Motor neuron (in vitro differentiated cells): ENCODE measurements around the gene GPC6. TPM values are rescaled to one million over a fixed set of nuclear protein-coding genes. Genes with fewer than 3 reads are reported as not detected.

ENCODE experiments used
- ATAC-seq, 8 experiments: fragments of 200-7000 bp; cut with Tn5 transposase; replicated peaks in 6 of 8; 2 replicates each; pipeline ENCODE4 v1.8.0; 2021; ENCODE audit warnings: mild to moderate bottlenecking in 8 of 8, moderate library complexity in 8 of 8
- H3K27ac ChIP-seq, 2 donors: fragments of 250-450 bp; sonication (Bioruptor Pico); 2 replicates each; pipeline ENCODE4 v1.9.0; 2021; ENCODE audit warnings: antibody characterized with exemption in 2 of 2, mild to moderate bottlenecking in 2 of 2, moderate library complexity in 1 of 2
- H3K4me1 ChIP-seq, 2 donors: fragments of 250-450 bp; sonication (Bioruptor Pico); replicated peaks in 1 of 2; 2 replicates each; pipeline ENCODE4 v1.6.1; 2021; ENCODE audit warnings: antibody characterized with exemption in 2 of 2, mild to moderate bottlenecking in 2 of 2, moderate library complexity in 1 of 2
- H3K4me3 ChIP-seq, 5 donors: fragments of 250-450 bp; sonication (Bioruptor Pico); 2 replicates each; pipeline ENCODE4 v1.9.0; 2021; ENCODE audit warnings: antibody characterized with exemption in 5 of 5, mild to moderate bottlenecking in 5 of 5, moderate library complexity in 4 of 5
- WGBS, 10 experiments: fragments of 450-650 bp; shearing (Covaris generic); methylation state at CpG; one replicate each; pipeline ENCODE4 v1.0.0; 2022; 5-methylcytosine and 5-hydroxymethylcytosine counted together
- in situ Hi-C, 9 experiments: fragments of 400-800 bp; cut with MboI; loops; one replicate each; pipeline ENCODE4 v1.15.0; 2021; ENCODE audit warnings: low sequenced_read_pairs in 9 of 9, low pct_unique_long_range_greater_than_20kb in 2 of 9; ENCODE audit not compliant: unreplicated experiment in 9 of 9
- total RNA-seq, 8 experiments: library from RNA; unstranded; fragments of 300-600 nt; gene quantifications; 2 replicates each; pipeline versions ENCODE4 v1.2.3 to v1.2.4, GENCODE V29; 2022

GPC6 gene
- total RNA-seq, 8 experiments from 2014 or later = 1.8 to 52.4 (median 15.5) TPM

DNA sequence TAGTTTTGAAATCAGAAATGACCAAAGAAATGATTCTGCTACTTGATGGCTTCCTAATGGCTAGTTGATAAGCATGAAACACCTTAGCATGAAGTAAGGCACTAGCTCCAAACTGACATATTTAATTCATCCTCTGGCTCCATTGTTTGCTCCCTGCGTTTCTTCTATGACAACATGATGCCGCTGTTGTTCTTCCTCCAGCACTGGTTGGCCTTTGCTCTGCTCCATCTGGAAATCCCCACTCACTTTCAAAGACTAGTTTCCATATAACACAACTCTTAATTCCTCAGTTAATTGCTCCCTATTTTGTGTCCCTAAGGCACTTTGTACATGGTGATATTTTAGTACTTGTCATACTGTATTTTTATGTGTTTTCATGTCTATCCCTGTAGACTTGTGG, 151.6 kb downstream of the GPC6 start:
- no peak overlapping the region for H3K4me3 ChIP-seq
- H3K4me1 ChIP-seq = peaks cover 0 to 2% of the 10 kb centered on the region in 2 donors
- H3K27ac ChIP-seq = no peak overlapping the region
- WGBS, 10 experiments = 13 to 100% (median 83%) methylated on average over 1 to 2 of the region's 2 CpGs; no CpG with 5 or more reads in 3 of the 10 experiments
- ATAC-seq = peak in 3 of 8 experiments; percentile 26 to 50 (median 47)
- in situ Hi-C loops = no loop called here

DNA sequence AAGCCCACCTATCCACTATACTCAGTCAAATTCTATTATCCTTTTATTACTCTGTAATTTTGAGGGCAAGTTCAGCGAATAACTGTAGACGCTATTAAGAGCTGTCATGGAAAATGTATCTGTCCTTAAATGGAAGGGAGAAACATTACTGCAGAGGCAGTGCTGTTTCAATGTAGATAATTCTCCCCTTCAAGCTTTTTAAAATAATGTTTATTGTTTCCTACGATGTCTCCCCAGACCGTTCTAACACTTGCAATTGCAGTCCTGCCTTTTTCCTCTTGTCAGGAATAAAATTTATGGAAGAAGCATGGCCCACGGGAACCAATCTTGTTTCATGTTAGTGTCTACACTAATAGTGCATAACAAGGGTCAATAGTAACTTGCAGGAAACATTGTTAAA, 159.5 kb downstream of the GPC6 start:
- ATAC-seq = peak in 5 of 8 experiments; percentile 89 to 97 (median 94)
- WGBS, 10 experiments = 0 to 79% (median 33%) methylated on average over 1 to 5 of the region's 5 CpGs
- peaks cover 13 to 15% of the 10 kb centered on the region in 2 donors for H3K4me1 ChIP-seq
- in situ Hi-C loops = no loop called here
- H3K27ac ChIP-seq = no peak overlapping the region
- H3K4me3 ChIP-seq = no peak overlapping the region

DNA sequence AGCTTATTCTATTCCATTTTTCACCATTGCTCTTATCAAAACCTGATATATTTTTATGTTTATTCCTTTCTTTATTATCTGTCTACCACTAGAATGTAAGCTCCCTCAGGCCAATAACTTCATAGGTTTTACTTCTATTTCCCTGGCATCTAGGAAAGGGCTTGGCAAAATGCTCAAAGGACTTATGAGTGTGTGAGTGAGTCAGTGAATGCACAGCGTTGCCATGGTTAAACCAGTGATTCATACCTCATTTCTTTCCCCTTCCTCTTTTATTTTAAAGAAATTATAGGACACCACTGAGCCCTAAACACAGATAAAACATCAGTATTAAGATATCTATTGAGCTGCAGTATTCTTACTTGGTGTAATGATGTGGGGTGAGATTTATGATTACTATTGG, 162.1 kb downstream of the GPC6 start:
- H3K4me3 ChIP-seq = no peak overlapping the region
- H3K27ac ChIP-seq = no peak overlapping the region
- in situ Hi-C loops = no loop called here
- ATAC-seq = no peak
- WGBS, 10 experiments = 11 to 100% (median 80%) methylated on average over 1 of the region's 1 CpG; no CpG with 5 or more reads in 1 of the 10 experiments
- H3K4me1 ChIP-seq = peaks cover 18 to 31% of the 10 kb centered on the region in 2 donors

DNA sequence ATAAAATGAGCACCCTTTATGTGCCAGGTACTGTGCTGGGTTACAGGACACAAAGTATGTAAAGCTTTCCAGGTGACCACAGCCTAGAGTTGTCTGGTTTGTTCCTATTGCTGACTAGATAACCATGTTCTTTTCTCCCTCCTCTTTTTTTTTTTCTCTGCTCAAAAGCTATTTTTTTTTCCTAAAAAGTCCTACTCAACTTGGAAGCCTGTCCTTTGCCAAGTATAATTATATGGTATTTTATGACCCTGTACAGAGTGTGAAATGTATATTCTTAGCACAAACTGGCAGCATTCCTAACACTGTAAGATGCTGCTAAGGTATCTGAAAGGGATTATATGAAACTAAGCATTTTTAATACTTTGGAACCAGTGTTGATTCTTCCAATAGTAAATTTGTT, 171.0 kb downstream of the GPC6 start:
- in situ Hi-C loops = no loop called here
- Histone ChIP-seq H3K4me1 (peaks cover 19 to 42% of the 10 kb centered on the region in 2 donors), H3K4me3 (no peak overlapping the region), H3K27ac (no peak overlapping the region)
- no peak for ATAC-seq

DNA sequence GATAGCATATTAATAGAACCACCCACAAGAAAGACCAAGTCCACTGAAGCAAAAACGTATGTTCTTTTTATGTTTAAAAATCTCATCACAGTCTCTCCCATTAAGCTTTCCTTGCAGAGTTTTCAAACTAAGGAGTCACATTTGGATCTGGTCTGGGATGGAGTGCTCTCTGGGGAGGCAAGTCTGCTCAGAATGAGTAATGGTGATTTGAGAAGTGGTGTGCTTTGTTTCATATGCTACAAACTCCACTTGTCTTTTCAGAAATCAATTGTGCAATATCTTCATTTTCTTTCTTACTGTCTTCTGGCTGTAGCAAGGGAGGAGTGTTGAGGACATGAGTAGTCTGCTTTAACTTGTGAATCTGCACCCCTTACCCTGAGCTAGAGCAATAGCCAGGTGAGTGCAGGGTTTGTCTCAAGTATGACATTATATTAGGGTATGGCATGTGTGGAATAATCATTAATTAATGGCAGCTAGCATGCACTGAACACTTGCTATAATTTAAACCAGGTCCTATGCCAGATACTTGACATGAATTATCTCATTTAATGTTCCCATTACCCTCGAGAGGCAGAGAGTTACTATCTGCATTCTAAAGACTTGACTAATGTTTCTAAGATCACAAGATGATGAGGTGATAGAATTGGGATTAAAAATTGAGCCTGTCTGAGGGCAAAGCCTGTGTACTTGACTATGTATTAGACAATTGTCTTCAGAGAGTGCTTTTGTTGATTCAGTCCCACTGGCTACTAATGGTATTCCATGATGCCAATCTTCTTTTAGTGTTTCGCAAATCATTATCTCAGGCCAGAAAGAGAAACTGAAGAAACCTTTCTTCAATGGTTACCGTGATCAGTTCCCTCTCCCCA, 171.8 kb downstream of the GPC6 start:
- ATAC-seq = peak in 5 of 8 experiments; percentile 58 to 83 (median 68)

DNA sequence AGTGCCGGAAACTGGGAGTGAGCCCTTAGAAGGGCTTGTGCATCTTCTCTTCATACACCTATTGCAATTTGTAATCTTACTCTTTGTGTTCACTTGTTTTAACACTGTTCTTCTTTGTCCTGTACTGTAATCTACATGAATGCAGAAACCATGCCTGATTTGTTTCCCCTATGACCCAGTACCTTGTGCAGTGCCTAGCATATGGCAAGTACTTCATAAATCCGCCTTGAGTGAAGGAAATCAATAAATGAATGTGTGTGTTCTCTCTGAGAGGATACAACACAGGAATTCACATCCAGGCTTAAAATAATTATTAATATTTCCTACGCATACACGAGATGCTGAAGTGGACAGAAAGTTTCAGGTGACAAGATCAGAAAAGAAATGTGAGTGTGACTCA, 172.6 kb downstream of the GPC6 start:
- Histone ChIP-seq H3K27ac (peak overlapping the region in 1 of 2 donors; percentile 21), H3K4me3 (no peak overlapping the region), H3K4me1 (peaks cover 19 to 40% of the 10 kb centered on the region in 2 donors)
- ATAC-seq = peak in 5 of 8 experiments; percentile 43 to 79 (median 59)
- in situ Hi-C loops = no loop called here
- 51 to 100% (median 78%) methylated on average over 1 to 4 of the region's 4 CpGs; no CpG with 5 or more reads in 2 of the 10 experiments for WGBS, 10 experiments

More for the DNA sequence above, 171.8 kb downstream of the GPC6 start:
- H3K27ac ChIP-seq = peak overlapping the region in 1 of 2 donors; percentile 21
- in situ Hi-C loops = no loop called here
- peaks cover 19 to 40% of the 10 kb centered on the region in 2 donors for H3K4me1 ChIP-seq
- 17 to 80% (median 56%) methylated on average over 1 to 4 of the region's 4 CpGs; no CpG with 5 or more reads in 1 of the 10 experiments for WGBS, 10 experiments
- no peak overlapping the region for H3K4me3 ChIP-seq

DNA sequence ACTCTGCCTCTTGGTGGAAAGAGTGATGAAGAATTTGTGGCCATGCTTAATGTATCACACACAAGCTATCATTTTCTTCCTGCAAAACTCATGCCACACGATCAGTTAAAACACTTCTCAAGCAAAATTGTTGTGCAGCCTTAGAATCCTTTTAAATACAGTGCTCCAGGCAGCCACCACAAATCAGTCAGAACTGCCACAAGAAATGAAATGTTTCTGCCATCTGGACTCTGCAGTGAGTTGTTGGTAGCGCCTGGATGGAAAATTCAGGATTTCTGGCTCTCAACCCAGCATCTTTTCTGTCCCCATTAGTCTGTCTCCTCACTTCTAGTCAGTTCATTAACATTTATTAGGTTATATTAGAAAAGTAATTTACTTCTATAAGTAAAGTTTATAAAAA, 179.5 kb downstream of the GPC6 start:
- Histone ChIP-seq H3K27ac (no peak overlapping the region), H3K4me1 (peaks cover 9 to 29% of the 10 kb centered on the region in 2 donors), H3K4me3 (no peak overlapping the region)
- 20 to 89% (median 76%) methylated on average over 1 to 2 of the region's 2 CpGs; no CpG with 5 or more reads in 3 of the 10 experiments for WGBS, 10 experiments
- ATAC-seq = peak in 3 of 8 experiments; percentile 35 to 58 (median 50)
- in situ Hi-C loops = no loop called here

DNA sequence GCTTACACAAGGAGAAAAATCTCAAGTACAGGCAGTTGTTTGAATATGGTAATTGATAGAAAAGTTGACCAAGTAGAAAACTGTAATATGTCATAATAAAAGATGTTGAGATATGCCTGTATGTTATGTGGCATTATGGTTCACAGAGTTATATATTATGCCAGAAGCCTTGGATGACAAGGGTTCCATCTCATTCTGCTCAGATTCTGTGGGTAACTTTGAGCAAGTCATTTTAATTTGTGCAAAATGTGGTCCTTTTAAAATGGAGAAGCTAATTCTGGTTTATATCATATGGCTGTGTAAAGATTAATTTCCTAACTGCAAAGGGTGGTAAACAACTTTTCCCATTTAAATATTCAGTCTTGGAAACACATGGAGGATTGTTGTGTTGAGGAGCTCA, 180.9 kb downstream of the GPC6 start:
- Histone ChIP-seq H3K4me1 (peaks cover 3 to 19% of the 10 kb centered on the region in 2 donors), H3K4me3 (no peak overlapping the region), H3K27ac (no peak overlapping the region)
- no peak for ATAC-seq
- in situ Hi-C loops = no loop called here

DNA sequence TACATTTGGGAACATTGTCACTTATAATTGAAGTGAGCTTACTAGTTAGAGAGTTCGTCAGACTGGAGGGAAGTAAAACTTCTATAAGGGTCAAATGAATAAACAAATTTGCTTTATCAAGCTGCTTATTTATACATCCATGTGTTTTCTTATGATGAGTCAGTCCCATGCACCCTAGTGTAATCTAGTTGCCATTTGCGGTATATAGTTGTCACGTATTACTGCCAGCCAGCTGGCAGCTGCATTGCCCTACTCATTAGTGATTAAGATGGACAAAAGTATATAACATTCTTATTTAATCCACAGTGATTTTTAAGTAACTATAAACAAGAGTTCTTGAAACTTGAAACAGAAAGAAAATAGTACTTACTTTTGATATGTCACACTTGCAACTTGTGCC, 182.4 kb downstream of the GPC6 start:
- no peak for ATAC-seq
- whole genome bisulfite sequencing, 10 experiments = 83 to 100% (median 98%) methylated on average over 1 to 3 of the region's 3 CpGs
- in situ Hi-C loops = no loop called here
- Histone ChIP-seq H3K4me3 (no peak overlapping the region), H3K4me1 (peaks cover 2 to 18% of the 10 kb centered on the region in 2 donors), H3K27ac (no peak overlapping the region)

DNA sequence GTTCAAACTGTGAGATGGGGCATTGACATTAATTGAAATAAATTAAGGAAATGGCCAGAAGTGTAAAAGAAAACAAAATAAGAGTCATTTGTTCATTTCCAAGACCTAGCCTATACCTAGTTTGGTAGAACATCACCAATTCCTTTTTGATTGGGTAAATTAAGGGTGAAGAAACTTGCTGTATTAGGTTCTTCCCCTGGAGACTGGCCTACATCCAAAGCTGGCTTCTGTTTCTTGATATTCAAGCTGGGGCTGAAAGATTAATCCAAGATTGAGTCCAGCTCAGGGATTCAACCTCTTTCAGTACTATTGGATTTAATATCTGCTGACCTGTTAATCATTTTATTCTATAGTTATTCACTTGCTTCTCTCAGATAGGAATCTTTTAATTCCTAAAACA, 183.2 kb downstream of the GPC6 start:
- Histone ChIP-seq H3K27ac (no peak overlapping the region), H3K4me1 (peaks cover 2 to 18% of the 10 kb centered on the region in 2 donors), H3K4me3 (no peak overlapping the region)
- in situ Hi-C loops = no loop called here
- no peak for ATAC-seq

DNA sequence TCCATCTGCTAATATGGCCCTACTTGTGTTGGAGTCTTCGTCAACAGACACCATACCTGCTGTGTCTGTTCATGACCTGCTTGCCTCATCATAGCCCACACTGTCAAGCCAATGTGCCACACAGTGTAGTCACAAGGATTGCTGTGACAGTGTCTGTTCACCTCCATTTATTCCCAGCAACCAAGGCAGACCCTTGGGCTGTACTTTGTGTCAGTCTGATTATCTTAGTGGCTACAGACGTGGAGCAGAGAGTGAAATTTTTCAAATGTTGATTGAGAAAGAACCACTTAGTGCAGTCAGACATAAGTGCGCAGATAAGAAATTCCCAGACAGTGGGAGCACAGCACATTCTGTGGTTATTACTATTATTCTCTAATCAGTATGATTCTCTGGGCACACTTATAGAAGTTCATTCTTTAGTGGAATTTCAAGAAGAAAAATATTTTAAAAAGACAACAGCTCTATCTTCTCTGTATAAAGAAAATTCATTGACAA, 184.6 kb downstream of the GPC6 start:
- no peak overlapping the region for H3K27ac ChIP-seq
- H3K4me3 ChIP-seq = no peak overlapping the region
- WGBS, 10 experiments = 33 to 100% (median 86%) methylated on average over 1 to 2 of the region's 3 CpGs; no CpG with 5 or more reads in 2 of the 10 experiments
- in situ Hi-C loops = no loop called here
- peaks cover 0 to 11% of the 10 kb centered on the region in 2 donors for H3K4me1 ChIP-seq
- ATAC-seq = no peak

DNA sequence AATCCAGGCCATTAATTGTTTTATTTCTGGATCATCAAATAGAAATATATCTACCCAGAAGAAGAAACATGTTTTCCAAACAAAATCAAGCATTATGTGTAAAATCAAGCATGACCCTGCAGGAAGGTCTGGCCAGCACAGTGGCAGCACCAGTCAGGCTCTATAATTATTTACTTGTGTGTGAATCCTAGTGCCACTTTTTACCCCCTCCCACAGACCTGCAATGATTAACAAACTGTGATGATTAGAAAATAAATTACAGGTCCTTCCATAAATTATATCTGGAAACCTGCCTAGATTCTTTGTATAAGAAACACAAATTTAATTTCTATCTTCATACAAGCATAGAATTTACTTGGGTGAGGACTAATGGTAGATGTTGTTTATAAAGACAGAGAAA, 186.1 kb downstream of the GPC6 start:
- ATAC-seq = no peak
- Histone ChIP-seq H3K27ac (no peak overlapping the region), H3K4me3 (no peak overlapping the region), H3K4me1 (peaks cover 0 to 16% of the 10 kb centered on the region in 2 donors)
- in situ Hi-C loops = no loop called here

DNA sequence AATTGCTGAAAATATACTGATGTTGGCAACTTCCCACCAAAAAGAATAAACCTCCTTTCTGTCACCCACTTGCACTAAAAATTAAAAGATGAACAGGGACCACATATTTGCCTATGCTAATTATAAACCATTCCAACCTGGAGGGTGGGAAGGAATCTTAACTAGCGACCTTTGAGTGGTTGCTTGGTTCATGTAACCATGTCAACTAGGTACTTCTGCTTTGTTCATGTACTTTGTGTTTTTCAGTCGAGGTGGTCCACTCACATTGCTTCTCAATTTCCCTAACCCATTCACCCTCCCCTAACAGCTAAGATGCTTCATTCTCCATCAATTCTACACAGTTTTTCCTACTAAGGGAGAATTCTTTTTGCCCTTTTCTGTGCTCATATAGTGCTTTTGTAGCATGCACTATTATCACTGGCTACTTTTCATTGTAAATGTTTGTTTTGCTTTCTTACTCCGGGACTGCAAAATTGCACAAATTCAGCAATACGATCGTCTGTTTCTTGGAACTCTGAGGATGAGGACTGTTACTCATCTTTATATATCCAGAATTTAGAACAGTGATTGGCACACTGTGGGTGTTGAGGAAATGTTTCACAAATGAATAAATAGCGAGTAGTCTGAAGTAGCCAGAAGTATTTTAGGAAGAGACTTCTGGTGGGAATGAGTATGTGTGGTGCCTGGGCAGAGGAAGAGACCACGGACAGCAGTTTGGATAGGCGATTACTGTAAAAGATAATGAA, 187.5 kb downstream of the GPC6 start:
- peak in 1 of 8 experiments; percentile 69 for ATAC-seq
- Histone ChIP-seq H3K27ac (no peak overlapping the region), H3K4me3 (no peak overlapping the region), H3K4me1 (peaks cover 0 to 18% of the 10 kb centered on the region in 2 donors)
- in situ Hi-C loops = no loop called here
- WGBS, 10 experiments = 43 to 88% (median 76%) methylated on average over 2 to 8 of the region's 8 CpGs
